HG03442 (cell line): ENCODE data around the gene GAGE12J.
"Not testable (repeated sequence)": the region's sequence is repeated elsewhere in the genome, so short reads cannot be mapped to it uniquely, and the experiment has no call there.

ENCODE experiments used
- ATAC-seq: cut with Tn5 transposase; IDR thresholded peaks from one replicate; pipeline ENCODE4 v1.9.1; 2021; ENCODE audit warnings: mild to moderate bottlenecking, moderate library complexity; ENCODE audit not compliant: unreplicated experiment

The GAGE12J gene

GRCh38 chrX:49309401-49309981 is 12.3 kb upstream of the GAGE12J start:
- no peak for ATAC-seq

GRCh38 chrX:49310371-49310770 is 11.5 kb upstream of the GAGE12J start:
- ATAC-seq = no peak

- no peak for ATAC-seq
Observed at GRCh38 chrX:49312176-49312575, 9.7 kb upstream of the GAGE12J start.

GRCh38 chrX:49316085-49316484 is 5.8 kb upstream of the GAGE12J start:
- no peak for ATAC-seq

- ATAC-seq = not testable (repeated sequence)
Observed at GRCh38 chrX:49322266-49322665, 429 bp downstream of the GAGE12J start.

GRCh38 chrX:49323735-49324134 is 1.9 kb downstream of the GAGE12J start:
- ATAC-seq = not testable (repeated sequence)

GRCh38 chrX:49330421-49330820 is 8.6 kb downstream of the GAGE12J start:
- ATAC-seq = not testable (repeated sequence)

- ATAC-seq = not testable (repeated sequence)
Observed at GRCh38 chrX:49331282-49331681, 9.4 kb downstream of the GAGE12J start, which contains the start of gene GAGE13. Gene GAGE13 (plus strand): TSS chrX:49331582. CDS start chrX:49332738, 1,156 bp downstream.

- not testable (repeated sequence) for ATAC-seq
Observed at GRCh38 chrX:49331841-49332240, 10.0 kb downstream of the GAGE12J start.

GRCh38 chrX:49341449-49341848 is 19.6 kb downstream of the GAGE12J start:
- ATAC-seq = not testable (repeated sequence)

- not testable (repeated sequence) for ATAC-seq
Observed at GRCh38 chrX:49344496-49345175, 22.8 kb downstream of the GAGE12J start.

- not testable (repeated sequence) for ATAC-seq
Observed at GRCh38 chrX:49345402-49345801, 23.6 kb downstream of the GAGE12J start.

- not testable (repeated sequence) for ATAC-seq
Observed at GRCh38 chrX:49346150-49346549, 24.3 kb downstream of the GAGE12J start.
